D341Med (cell line): ENCODE measurements around the gene SPATA31E1.
"Not testable (repeated sequence)": the region's sequence is repeated elsewhere in the genome, so short reads cannot be mapped to it uniquely, and the experiment has no call there.

Experiments used
- DNase-seq: peaks from one replicate; pipeline ENCODE4 v3.0.0; 2012; ENCODE audit warnings: low spot score

Gene SPATA31E1

DNA sequence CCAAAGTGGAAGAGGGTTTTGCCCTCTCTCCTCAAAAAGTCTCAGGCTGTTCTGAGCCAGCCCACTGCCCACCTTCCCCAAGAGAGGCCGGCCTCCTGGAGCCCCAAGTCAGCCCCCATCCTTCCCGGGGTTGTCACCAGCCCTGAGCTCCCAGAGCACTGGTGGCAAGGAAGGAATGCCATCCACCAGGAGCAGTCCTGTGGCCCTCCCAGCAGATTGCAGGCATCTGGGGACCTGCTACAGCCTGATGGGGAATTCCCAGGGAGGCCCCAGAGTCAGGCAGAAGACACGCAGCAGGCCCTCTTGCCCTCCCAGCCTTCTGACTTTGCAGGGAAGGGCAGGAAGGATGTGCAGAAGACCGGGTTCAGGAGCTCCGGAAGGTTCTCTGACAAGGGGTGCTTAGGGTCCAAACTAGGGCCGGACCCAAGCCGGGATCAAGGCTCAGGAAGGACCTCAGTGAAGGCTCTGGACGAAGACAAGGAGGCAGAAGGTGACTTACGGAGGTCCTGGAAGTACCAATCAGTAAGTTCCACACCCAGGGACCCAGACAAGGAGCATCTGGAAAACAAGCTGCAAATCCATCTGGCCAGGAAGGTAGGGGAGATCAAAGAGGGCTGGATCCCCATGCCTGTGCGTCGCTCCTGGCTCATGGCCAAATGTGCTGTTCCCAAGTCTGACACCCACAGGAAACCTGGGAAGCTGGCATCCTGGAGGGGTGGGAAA is 3.7 kb downstream of the SPATA31E1 start:
- no peak for DNase-seq

DNA sequence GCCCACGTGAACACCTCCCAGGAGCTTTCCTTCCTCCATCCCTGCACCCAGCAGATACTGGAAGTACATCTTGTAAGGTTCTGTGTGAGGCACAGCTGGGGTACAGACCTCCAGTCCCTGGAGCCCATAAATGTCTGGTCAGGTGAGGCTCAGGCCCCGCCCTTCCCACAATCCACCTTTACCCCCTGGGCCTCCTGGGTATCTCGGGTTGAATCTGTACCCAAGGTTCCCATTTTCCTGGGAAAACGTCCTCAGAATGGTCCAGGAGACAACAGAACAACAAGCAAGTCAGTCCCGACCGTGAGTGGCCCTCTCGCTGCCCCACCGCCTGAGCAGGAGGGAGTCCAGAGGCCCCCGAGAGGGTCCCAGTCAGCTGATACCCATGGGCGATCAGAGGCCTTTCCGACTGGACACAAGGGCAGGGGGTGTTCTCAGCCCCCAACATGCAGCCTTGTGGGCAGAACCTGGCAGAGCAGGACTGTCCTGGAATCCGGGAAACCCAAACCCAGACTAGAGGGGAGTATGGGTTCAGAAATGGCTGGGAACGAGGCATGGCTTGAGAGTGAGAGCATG is 4.3 kb downstream of the SPATA31E1 start:
- DNase-seq = no peak

DNA sequence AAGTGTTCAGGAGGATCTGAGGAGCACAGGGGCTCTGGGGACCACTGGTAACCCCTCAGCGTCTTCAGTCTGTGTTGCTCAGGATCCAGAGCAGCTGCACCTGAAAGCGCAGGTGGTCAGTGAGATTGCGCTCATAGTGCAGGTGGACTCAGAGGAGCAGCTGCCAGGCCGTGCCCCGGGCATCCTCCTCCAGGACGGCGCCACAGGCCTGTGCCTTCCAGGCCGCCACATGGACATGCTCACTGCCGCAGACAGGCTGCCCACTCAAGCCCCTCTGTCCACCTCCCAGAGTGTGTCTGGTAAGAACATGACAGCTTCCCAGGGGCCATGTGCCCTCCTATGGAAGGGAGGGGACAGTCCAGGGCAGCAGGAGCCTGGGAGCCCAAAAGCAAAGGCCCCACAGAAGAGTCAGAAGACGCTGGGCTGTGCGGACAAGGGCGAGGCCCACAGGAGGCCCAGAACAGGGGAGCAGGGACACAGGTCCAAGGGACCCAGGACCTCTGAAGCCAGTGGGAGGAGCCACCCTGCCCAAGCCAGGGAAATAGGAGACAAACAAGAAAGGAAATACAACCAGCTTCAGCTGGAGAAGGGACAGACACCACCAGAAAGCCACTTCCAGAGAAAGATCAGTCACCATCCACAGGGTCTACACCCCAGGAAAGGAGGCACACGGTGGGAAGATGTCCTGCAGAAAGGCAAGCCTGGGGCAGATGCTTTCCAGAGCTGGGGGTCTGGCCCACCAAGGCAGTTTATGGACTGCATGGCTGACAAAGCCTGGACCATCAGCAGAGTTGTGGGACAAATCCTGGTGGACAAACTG is 5.2 kb downstream of the SPATA31E1 start:
- DNase-seq = no peak

DNA sequence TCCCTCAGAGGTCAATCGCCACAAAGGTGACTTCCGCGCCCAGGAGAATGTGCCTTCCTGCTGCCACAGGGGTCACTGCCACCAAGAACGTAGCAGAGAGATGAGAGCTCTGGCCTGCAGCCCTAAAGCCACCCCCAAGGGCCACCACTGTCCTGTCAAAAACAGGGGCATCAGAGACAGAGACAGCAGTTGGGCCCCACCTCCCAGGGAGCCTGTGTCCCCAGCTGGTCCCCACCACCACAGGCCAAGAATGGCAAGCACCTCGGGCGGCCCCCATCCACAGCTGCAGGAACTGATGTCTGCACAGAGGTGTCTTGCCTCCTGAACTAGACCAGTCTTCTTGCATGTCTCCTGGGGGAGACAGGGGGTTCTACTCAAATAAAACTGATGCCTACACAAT is 5.8 kb downstream of the SPATA31E1 start:
- DNase-seq = no peak

DNA sequence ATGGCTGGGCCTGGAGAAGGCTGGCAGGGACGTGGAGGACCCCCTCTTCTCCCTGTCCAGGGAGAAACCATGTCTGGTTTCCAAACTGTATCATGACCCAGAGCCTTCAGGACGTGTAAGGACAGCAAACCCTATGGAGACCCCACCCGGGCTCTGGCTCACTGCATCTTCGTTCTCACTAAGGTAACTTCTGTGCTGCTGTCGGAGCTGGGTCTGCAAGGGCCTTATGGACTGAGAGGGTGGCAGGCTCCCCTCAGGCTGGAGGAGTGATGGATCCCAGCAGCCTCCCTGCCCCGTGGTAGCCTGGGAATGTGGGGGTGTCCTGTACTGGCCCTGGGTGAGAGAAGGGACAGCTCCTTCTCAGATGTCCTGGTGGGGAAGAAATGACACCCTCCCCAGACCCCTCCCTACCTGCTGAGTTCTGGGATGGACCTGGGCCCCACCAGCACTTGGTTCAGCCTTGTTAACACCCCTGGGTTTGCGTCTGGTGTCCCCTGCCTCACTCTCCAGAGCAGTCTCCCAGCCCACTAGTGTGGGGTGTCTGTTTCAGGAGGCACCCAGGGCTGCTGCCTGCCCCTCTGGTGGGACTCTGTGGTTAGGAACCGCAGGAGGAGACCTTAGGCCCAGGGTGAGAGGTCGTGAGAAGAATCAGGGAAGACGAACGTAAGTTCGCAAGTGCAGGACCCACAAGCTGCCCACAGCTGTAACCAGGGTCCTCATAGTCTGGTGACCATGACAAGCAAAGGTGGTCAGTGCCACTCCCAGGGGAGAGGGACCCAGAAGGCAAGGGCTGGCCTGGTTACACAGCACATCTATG is 6.6 kb downstream of the SPATA31E1 start:
- no peak for DNase-seq

DNA sequence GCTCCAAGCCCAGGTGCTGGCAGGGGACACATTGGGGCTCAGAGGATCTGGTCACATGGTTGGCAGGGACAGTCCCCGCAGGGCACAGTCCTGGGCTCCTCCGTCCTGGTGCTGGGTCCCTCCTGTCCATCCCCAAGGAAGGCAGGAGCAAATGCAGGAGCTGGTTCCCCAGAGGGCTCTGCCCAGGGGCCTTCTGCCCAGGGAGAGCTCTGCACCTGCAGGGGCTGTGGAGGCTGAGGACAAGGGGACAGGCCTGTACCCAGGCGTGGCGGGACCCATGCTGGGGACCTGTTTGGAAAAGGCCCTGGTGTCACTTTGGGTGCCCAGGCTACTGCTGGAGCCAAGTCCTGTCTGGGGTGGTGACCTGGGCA is 7.2 kb downstream of the SPATA31E1 start:
- DNase-seq = no peak

DNA sequence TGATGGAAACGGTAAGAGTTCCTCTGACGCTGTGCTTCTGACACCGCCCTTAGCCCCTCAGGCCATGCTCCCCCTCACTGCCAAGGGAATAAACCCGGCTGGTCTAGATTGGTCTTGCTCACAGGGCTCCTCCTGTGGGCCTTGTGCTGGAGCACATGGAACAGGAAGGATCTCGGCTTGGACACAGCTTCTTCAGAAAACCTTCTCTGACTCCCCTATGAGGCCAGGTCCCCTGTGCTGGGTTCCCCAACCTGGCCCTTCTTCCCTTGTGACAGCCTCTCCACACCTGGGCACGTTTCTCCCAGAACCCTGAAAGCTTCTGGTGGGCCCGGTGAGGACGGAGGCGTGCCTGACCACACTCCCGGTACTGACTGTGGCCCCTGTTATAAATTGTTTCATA is 8.2 kb downstream of the SPATA31E1 start:
- no peak for DNase-seq

DNA sequence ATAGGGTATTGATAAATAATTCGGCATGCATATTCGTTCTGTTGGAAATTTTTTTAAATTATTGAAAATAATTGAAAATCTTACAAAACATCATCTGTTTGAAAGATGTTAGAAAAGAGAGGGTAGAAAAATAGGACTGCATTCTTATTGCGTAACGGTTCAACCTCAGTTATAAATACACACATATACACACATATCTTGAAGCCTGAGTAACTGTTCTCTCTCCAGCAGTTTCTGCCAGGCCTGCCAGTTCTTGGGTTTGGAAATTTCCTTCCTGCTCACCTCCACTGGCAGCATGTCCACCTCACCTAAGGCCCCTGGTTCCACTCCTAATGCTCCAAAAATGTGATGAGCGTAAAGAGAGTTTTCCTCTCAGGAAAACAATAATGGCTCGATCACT is 9.1 kb downstream of the SPATA31E1 start:
- no peak for DNase-seq

DNA sequence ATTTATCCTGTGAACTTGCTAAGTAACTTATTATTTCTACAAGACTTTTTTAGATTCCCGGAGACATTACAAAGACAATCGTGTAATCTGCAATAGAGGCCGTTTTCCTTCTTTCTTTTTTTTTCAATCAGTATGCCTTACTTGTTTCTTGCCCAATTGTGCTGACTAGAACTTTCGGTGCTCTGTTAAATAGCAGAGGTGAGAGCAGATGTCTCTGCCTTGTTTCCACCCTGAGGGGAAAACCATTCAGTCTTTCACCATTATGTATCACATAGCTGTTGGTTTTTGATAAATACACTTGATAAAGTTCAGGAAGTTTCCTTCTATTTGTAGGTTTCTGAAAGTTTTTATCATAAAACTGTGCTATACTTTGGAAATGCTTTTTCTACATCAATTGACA is 10.3 kb downstream of the SPATA31E1 start:
- no peak for DNase-seq

DNA sequence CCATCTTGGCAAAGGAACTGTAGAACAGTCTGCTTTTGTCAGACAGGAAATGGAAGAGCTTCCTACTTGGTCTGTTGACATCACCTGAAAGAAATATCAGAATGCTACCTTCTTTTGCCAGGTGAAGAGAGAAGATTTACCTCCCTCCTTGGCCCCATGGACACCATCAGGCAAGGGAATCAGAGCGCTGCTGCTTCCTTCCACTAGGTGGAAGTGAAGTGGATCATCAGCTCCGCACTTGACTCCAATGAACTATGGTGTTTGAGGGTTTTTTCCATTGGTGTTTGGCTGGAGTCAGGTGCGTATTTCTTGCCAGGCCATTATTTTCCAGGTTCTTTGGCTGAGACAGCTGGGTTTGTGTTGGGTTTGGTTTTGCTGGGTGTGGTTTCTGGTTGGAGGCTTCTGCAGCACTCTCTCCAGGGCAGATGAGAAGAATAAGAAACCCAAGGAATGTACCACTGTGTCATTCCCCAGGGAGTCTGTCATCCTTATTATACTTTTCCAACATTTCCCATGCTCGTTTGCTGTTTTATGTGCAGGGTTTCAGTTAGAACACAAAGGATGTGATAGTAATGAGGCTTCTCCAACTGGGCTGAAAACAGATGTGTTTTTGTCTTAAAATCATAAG is 12.4 kb downstream of the SPATA31E1 start:
- DNase-seq = no peak

DNA sequence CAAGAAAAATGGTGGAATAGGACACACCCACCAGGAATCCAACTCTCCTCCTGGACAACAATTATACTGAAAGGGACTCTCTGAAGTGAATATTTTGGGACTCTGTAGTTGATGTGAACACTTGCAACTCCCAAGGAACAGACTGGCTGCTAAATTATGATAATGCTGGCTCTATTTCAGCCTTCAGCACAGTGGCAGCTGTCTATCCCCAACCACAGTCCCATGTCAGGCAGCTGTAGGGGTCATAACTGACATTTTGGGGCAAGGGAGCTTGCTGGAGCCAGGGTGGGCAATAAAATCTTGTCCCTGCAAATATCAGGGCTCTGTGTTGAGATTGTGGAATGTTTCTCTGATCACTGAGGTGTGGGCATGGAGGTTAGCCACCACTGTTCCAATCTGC is 14.2 kb downstream of the SPATA31E1 start:
- DNase-seq = no peak

DNA sequence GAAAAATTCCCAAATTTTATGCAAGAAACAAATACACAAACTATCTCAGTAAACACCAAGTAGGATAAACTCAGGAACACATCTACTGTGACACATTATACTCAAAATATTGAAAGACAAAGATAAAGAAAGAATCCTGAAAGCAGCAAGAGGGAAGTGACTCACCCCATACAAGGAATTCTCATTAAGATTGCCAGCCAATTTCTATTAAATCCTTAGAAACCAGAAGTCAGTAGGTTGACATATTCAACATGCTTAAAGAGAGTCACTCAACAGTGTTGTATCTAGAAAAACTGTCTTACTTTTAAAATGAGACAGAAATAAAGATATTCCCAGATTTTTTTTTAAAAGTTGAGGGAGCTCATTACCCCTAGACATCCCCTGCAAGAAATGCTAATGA is 15.5 kb downstream of the SPATA31E1 start:
- DNase-seq = no peak

DNA sequence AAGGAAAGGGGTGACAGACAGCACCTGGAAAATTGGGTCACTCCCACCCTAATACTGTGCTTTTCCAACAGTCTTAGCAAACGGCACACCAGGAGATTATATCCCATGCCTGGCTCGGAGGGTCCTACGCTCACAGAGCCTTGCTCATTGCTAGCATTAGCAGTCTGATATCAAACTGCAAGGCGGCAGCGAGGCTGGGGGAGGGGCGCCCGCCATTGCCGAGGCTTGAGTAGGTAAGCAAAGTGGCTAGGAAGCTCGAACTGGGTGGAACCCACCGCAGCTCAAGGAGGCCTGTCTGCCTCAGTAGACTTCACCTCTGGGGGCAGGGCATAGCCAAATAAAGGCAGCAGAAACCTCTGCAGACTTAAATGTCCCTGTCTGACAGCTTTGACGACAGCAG is 19.7 kb downstream of the SPATA31E1 start:
- not testable (repeated sequence) for DNase-seq

DNA sequence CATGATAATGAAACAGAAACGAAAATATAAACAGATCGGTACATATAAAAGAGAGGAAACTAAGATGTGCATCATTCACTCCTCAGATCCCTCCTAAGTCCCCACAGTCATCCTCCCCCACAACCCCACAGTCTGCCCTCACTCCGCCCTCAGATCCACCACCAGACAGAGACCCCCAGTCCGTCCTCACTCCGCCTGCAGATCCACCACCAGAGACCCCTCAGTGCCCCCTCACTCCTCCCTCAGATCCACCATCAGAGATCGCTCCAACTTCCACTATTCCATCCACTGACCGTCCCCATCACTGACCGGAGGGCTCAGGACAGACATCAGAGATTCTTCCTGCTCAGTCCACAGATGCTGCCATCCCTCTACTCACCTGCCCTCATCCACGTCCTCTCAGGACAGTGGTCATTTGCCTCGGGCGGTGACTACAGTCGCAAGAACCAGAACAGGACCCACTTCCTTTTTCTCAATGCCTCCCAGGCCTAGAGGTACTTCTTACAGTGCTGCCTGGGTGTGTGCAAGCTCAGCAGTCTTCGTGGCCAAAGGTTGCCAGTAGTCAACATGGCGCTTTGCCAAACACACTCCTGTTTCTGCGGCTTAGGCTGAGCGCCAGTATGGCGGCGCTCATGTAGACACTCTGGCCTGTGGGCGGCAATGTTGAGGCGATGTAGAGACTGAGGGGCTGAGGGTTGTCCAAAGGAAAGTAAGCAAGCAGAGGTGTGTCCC is 26.8 kb downstream of the SPATA31E1 start:
- DNase-seq = no peak

DNA sequence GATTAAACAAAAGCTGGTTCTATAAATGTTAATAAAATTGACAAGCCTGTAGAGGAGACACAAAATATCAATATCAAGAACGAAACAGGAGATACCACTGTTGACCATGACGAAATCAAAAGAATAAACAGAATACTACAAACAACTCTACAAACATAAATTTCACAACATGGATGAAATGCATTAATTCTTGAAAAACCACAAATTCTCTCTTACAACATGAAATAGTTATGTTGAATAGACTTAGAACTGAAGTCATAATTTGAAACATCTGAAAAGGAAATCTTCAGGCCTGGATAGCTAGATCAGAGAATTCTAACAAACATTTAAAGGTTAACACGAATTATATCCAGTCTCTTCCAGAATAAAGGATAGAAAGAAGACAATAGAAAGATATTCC is 28.1 kb downstream of the SPATA31E1 start:
- no peak for DNase-seq

DNA sequence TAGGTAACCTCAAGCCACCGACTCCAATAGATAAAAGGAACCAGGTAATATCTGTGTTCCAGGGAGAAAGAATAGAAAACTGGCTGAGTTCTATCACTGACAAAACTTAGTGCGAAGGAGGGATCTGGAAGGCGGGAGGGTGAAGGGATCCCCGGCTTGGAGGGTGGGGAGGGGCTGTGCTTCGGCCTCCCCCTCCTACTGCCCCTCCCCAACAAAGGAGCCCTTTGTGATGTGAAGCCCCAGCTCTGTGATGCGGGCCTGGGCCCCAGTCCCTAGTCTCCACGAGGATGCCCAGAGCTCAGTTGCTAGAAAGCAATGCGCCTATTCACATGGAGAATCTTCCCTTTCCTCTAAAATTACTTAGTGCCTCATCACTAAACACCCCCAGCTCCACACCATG is 35.0 kb downstream of the SPATA31E1 start, which contains the start of gene SPATA31C1:
SPATA31C1 (plus strand) TSS at position 301 of the 400 bp plus-strand sequence.
- DNase-seq = not testable (repeated sequence)

DNA sequence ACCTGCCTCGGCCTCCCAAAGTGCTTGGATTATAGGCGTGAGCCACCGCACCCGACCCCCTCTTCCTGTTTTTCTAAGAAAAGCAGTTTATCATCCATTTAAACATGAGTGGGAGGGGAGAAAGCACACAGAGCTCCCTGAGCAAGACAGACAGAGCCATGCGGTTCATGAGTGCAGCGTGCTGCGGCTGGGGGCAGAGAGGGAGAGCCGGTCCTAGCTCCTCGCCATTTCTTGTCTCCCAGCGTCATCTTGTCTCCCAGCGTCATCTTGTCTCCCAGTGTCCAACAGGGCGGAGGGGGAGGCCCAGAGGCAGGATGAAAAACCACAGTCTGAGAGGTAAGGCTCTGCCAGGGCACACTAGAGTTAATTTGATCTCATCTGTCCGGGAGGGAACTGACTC is 36.3 kb downstream of the SPATA31E1 start:
- DNase-seq = not testable (repeated sequence)

DNA sequence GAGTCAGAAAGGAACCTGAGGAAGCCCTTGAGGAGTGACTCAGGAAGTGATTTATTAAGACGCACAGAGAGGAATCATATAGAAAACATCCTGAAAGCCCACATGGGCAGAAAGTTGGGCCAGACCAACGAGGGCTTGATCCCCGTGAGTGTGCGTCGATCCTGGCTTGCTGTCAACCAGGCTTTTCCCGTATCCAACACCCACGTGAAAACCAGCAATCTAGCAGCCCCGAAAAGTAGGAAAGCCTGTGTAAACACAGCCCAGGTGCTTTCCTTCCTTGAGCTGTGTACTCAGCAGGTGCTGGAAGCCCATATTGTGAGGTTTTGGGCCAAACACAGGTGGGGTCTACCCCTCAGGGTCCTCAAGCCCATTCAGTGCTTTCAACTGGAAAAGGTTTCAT is 38.9 kb downstream of the SPATA31E1 start:
- DNase-seq = not testable (repeated sequence)

DNA sequence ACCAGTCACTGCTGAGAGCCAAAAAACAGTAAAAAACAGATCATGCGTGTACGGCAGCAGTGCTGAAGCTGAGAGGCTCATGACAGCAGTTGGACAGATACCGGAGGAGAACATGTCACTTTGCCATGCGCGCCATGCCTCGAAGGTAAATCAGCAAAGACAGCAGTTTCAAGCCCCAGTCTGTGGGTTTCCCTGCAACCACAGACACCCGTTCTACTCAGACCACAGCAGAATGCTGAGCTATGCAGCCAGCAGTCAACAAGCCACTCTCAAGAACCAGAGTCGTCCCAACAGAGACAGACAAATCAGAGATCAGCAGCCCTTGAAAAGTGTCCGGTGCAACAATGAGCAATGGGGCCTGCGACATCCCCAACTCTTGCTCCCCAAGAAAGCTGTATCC is 40.3 kb downstream of the SPATA31E1 start:
- not testable (repeated sequence) for DNase-seq

DNA sequence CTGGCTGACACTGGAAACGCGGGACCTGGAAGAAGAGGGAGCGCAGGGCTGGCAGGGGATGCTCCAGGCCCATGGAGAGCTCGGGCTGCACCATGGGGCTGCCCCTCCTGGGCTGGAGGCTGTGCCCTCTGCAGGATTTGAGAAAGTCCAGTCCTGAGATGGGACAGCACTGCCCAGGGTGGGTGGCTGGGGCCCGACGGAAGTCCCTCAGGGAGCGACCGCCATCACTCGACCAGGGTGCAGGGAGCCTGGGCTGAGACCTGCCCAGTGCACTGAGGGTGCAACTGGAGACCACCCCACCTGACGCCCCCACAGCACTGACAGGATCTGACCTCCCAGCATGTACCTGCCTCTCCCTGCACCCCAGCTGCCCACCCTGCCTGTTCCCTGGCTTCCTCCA is 42.2 kb downstream of the SPATA31E1 start:
- DNase-seq = not testable (repeated sequence)

DNA sequence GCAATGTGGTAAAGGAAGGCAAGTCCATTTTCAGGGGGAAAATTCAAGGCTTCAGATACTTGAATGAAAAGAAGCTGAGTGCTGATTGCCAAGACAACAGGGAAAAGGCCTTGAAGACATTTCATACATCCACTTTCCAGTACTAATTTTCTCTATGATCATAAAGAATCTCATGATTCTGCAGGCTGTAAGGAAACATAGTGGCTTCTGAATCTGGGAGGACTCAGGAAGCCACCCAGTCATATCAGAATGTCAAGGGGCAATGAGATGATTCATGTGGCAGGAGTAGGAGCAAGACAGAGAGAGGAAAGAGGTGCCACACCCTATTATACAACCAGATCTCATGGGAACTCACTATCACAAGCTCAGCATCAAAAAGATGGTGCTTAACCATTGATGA is 46.5 kb downstream of the SPATA31E1 start:
- DNase-seq = not testable (repeated sequence)
